HFFc6 (cell line): ENCODE measurements around the gene MCRS1. TPM values are rescaled to one million over a fixed set of nuclear protein-coding genes. Genes with fewer than 3 reads are reported as not detected.
"Not testable (repeated sequence)": the region's sequence is repeated elsewhere in the genome, so short reads cannot be mapped to it uniquely, and the experiment has no call there.

Experiments used
- DNase-seq: peaks from one replicate; pipeline ENCODE4 v3.0.0-alpha.2; 2018
- H3K27ac Mint-ChIP-seq: 2 replicates; pipeline ENCODE4 v1.8.0; 2020; ENCODE audit warnings: mild to moderate bottlenecking, mixed read lengths
- H3K27me3 Mint-ChIP-seq: 2 replicates; pipeline ENCODE4 v1.8.0; 2021; ENCODE audit warnings: mild to moderate bottlenecking, moderate library complexity, mixed read lengths; ENCODE audit not compliant: insufficient read depth
- H3K36me3 Mint-ChIP-seq: 2 replicates; pipeline ENCODE4 v1.8.0; 2021; ENCODE audit warnings: low read depth, mixed read lengths
- H3K4me1 Mint-ChIP-seq: 2 replicates; pipeline ENCODE4 v1.8.0; 2020; ENCODE audit warnings: low read depth, mixed read lengths
- H3K4me3 Mint-ChIP-seq: 2 replicates; pipeline ENCODE4 v1.8.0; 2020; ENCODE audit warnings: mild to moderate bottlenecking, moderate library complexity, mixed read lengths
- H3K9me3 Mint-ChIP-seq: 2 replicates; pipeline ENCODE4 v1.8.0; 2020; ENCODE audit warnings: mild to moderate bottlenecking, mixed read lengths
- CTCF ChIP-seq: fragments of 200-600 bp; sonication (generic); IDR thresholded peaks from 2 replicates; pipeline ENCODE4 v1.5.0; 2021; ENCODE audit warnings: antibody characterized with exemption, mild to moderate bottlenecking
- total RNA-seq, 6 experiments: library from RNA; stranded (reverse); fragmentation: NEBNext Ultra II Directional; extraction: Animal tissue kit (Norgen Biotek cat#: 25700); gene quantifications; 2 replicates in 1 of 6; 3 replicates in 5 of 6; pipeline ENCODE4 v1.2.3, GENCODE V29; 2021

The MCRS1 gene
- total RNA-seq, 6 experiments from 2014 or later: 46.2 to 59.8 (median 55.4) TPM

- Mint-ChIP-seq H3K27ac (no peak overlapping the region), H3K9me3 (peaks cover 3% of the 10 kb centered on the region; the same call in 1 of the 2 replicates), H3K27me3 (peaks cover 6% of the 10 kb centered on the region), H3K36me3 (no peaks in the 10 kb centered on the region), H3K4me1 (peaks cover 14% of the 10 kb centered on the region), H3K4me3 (no peak overlapping the region)
- TF ChIP-seq CTCF: peak; percentile 60
- peak; percentile 73 for DNase-seq
Observed at GRCh38 chr12:49609875-49610154, 41.9 kb upstream of the MCRS1 start.

- H3K36me3 Mint-ChIP-seq: no peaks in the 10 kb centered on the region
- H3K27ac Mint-ChIP-seq: no peak overlapping the region
- peaks cover 14% of the 10 kb centered on the region for H3K4me1 Mint-ChIP-seq
- no peak for TF ChIP-seq CTCF
- H3K9me3 Mint-ChIP-seq: peaks cover 1% of the 10 kb centered on the region; the same call in 1 of the 2 replicates
- DNase-seq: no peak
- H3K27me3 Mint-ChIP-seq: peaks cover 6% of the 10 kb centered on the region
- no peak overlapping the region for H3K4me3 Mint-ChIP-seq
Observed at GRCh38 chr12:49609059-49609874, 41.3 kb upstream of the MCRS1 start.

GRCh38 chr12:49605539-49605938, 37.6 kb upstream of the MCRS1 start, which contains the start of gene FAM186B:
TSS of gene FAM186B (minus strand) at chr12:49605639. CDS start at chr12:49605477, 162 bp downstream.
- H3K27ac Mint-ChIP-seq, DNase-seq, H3K36me3 Mint-ChIP-seq, H3K27me3 Mint-ChIP-seq, H3K9me3 Mint-ChIP-seq, H3K4me3 Mint-ChIP-seq: not testable (repeated sequence)
- peaks cover 14% of the 10 kb centered on the region for H3K4me1 Mint-ChIP-seq

- Mint-ChIP-seq H3K27me3 (no peaks in the 10 kb centered on the region; the same call in 1 of the 2 replicates), H3K4me3 (no peak overlapping the region), H3K9me3 (no peaks in the 10 kb centered on the region), H3K4me1 (peaks cover 10% of the 10 kb centered on the region), H3K36me3 (no peaks in the 10 kb centered on the region), H3K27ac (no peak overlapping the region)
- no peak for TF ChIP-seq CTCF
- no peak for DNase-seq
Observed at GRCh38 chr12:49604856-49605255, 36.9 kb upstream of the MCRS1 start.

- H3K27ac Mint-ChIP-seq: no peak overlapping the region
- H3K9me3 Mint-ChIP-seq: no peaks in the 10 kb centered on the region
- no peaks in the 10 kb centered on the region for H3K36me3 Mint-ChIP-seq
- H3K4me3 Mint-ChIP-seq: no peak overlapping the region
- H3K27me3 Mint-ChIP-seq: no peaks in the 10 kb centered on the region; the same call in 1 of the 2 replicates
- no peak for TF ChIP-seq CTCF
- DNase-seq: no peak
- no peaks in the 10 kb centered on the region; the same call in 1 of the 2 replicates for H3K4me1 Mint-ChIP-seq
Observed at GRCh38 chr12:49603721-49604120, 35.8 kb upstream of the MCRS1 start.

- Mint-ChIP-seq H3K36me3 (no peaks in the 10 kb centered on the region), H3K27ac (no peak overlapping the region), H3K4me3 (no peak overlapping the region), H3K9me3 (no peaks in the 10 kb centered on the region), H3K4me1 (no peaks in the 10 kb centered on the region), H3K27me3 (no peaks in the 10 kb centered on the region; the same call in 1 of the 2 replicates)
- TF ChIP-seq CTCF: no peak
- DNase-seq: no peak
Observed at GRCh38 chr12:49599961-49600360, 32.0 kb upstream of the MCRS1 start.
